B cell (primary cell): ENCODE measurements around the gene UGT1A5. TPM values are rescaled to one million over a fixed set of nuclear protein-coding genes. Genes with fewer than 3 reads are reported as not detected.

ENCODE experiments used
- ATAC-seq: fragments of 200-7000 bp; cut with Tn5 transposase; one replicate; pipeline ENCODE4 v1.10.0; 2021; ENCODE audit warnings: low read depth, mild to moderate bottlenecking, moderate number of reproducible peaks, moderate library complexity
- CTCF ChIA-PET: fragments of 350-600 bp; sonication (Branson Sonifier 250); formaldehyde crosslinking; loops from one replicate; lab custom pipeline; 2021; ENCODE audit warnings: antibody characterized with exemption, inconsistent platforms; lab: Charles Lee
- POLR2A ChIA-PET: fragments of 350-600 bp; sonication (Branson Sonifier 250); formaldehyde crosslinking; loops from one replicate; lab custom pipeline; 2021; ENCODE audit warnings: antibody characterized with exemption; lab: Charles Lee
- DNase-seq: peaks from one replicate; pipeline ENCODE4 v3.0.0; 2013
- H2AFZ ChIP-seq: 2 replicates; pipeline ENCODE4 v1.6.1; 2012; ENCODE audit warnings: mild to moderate bottlenecking, low read depth, low read length; ENCODE audit not compliant: insufficient read depth, poor library complexity, severe bottlenecking
- H3K27ac ChIP-seq, 2 donors: 1 replicate in 1 of 2; 2 replicates in 1 of 2; pipeline ENCODE4 v1.5.1; 2012 to 2013; ENCODE audit warnings: low read length in 2 of 2, mild to moderate bottlenecking in 2 of 2, moderate library complexity in 1 of 2
- H3K27me3 ChIP-seq, 4 experiments: fragments of 200-600 bp in 1 of 4; sonication (generic) in 1 of 4; replicated peaks in 1 of 4; 1 replicate in 2 of 4; 2 replicates in 2 of 4; pipeline versions ENCODE4 v1.6.1 to v1.7.0; 2013 to 2016; ENCODE audit warnings: low read length in 3 of 4, mild to moderate bottlenecking in 2 of 4, mixed read lengths in 1 of 4, moderate library complexity in 1 of 4; ENCODE audit not compliant: insufficient read depth in 4 of 4, control insufficient read depth in 3 of 4; ENCODE audit errors: control extremely low read depth in 1 of 4
- H3K36me3 ChIP-seq, 2 experiments: replicated peaks in 1 of 2; 1 replicate in 1 of 2; 2 replicates in 1 of 2; pipeline versions ENCODE4 v1.6.1 to v1.7.1; 2013; ENCODE audit warnings: low read length in 1 of 2; ENCODE audit not compliant: insufficient read depth in 2 of 2, control insufficient read depth in 1 of 2; ENCODE audit errors: control extremely low read depth in 1 of 2, extremely low read depth in 1 of 2
- H3K4me1 ChIP-seq, 2 donors: fragments of 200-600 bp in 1 of 2; sonication (generic) in 1 of 2; 1 replicate in 1 of 2; 2 replicates in 1 of 2; pipeline versions ENCODE4 v1.5.1 to v1.6.1; 2013 to 2017; ENCODE audit warnings: low read length in 2 of 2; ENCODE audit not compliant: control insufficient read depth in 2 of 2, insufficient read depth in 2 of 2
- H3K4me2 ChIP-seq: replicated peaks from 2 replicates; pipeline ENCODE3; 2012; ENCODE audit warnings: mild to moderate bottlenecking, low read depth, low read length; ENCODE audit not compliant: poor library complexity, severe bottlenecking
- H3K4me3 ChIP-seq, 5 experiments: fragments of 200-600 bp in 1 of 5; sonication (generic) in 1 of 5; 1 replicate in 3 of 5; 2 replicates in 2 of 5; pipeline versions ENCODE4 v1.5.1 to v1.7.0; 2011 to 2016; ENCODE audit warnings: low read length in 4 of 5, mild to moderate bottlenecking in 4 of 5, low read depth in 2 of 5, control low read depth in 1 of 5, moderate library complexity in 1 of 5; ENCODE audit not compliant: insufficient read depth in 1 of 5; ENCODE audit errors: control extremely low read depth in 1 of 5, extremely low read depth in 1 of 5
- H3K79me2 ChIP-seq: fragments of 200-600 bp; sonication (generic); one replicate; pipeline ENCODE4 v1.6.0; 2016; ENCODE audit warnings: low read length; ENCODE audit not compliant: control insufficient read depth, insufficient read depth
- H3K9ac ChIP-seq: fragments of 200-600 bp; sonication (generic); 2 replicates; pipeline ENCODE4 v1.6.1; 2017; ENCODE audit warnings: mild to moderate bottlenecking, low read length, moderate library complexity
- H3K9me3 ChIP-seq, 3 donors: one replicate each; pipeline versions ENCODE4 v1.6.1 to v1.7.1; 2013; ENCODE audit warnings: low read length in 2 of 3; ENCODE audit not compliant: control insufficient read depth in 2 of 3, insufficient read depth in 1 of 3; ENCODE audit errors: control extremely low read depth in 1 of 3
- H4K20me1 ChIP-seq: 2 replicates; pipeline ENCODE4 v1.6.0; 2012; ENCODE audit warnings: mild to moderate bottlenecking, low read length; ENCODE audit not compliant: insufficient read depth, control insufficient read depth, poor library complexity, severe bottlenecking
- H3K27ac Mint-ChIP-seq: one replicate; pipeline ENCODE4 v1.8.0; 2021; ENCODE audit warnings: mixed read lengths
- H3K27me3 Mint-ChIP-seq: one replicate; pipeline ENCODE4 v1.8.0; 2021; ENCODE audit warnings: mixed read lengths
- H3K4me1 Mint-ChIP-seq: one replicate; pipeline ENCODE4 v1.8.0; 2021; ENCODE audit warnings: mixed read lengths
- H3K4me3 Mint-ChIP-seq: one replicate; pipeline ENCODE4 v1.8.0; 2021; ENCODE audit warnings: mixed read lengths
- H3K9me3 Mint-ChIP-seq: one replicate; pipeline ENCODE4 v1.8.0; 2022; ENCODE audit warnings: mixed read lengths; ENCODE audit not compliant: insufficient read depth
- EZH2 ChIP-seq: IDR thresholded peaks from 2 replicates; pipeline ENCODE4 v1.6.1; 2012; ENCODE audit warnings: borderline replicate concordance, low read depth, mild to moderate bottlenecking, moderate library complexity, low read length; ENCODE audit not compliant: insufficient read depth, poor library complexity, severe bottlenecking
- WGBS: methylation state at CpG from one replicate; pipeline ENCODE4 v1.1.5; 2013; ENCODE audit warnings: missing lambda C conversion rate; ENCODE audit not compliant: insufficient coverage; 5-methylcytosine and 5-hydroxymethylcytosine counted together
- intact Hi-C: fragments of 100-400 bp; cut with micrococcal nuclease; formaldehyde crosslinking; loops from one replicate; pipeline ENCODE4 v1.10.0; 2022
- polyA plus RNA-seq: library from polyadenylated mRNA; depleted of rRNA; stranded (reverse); fragments of >200 nt; gene quantifications from 2 replicates; pipeline ENCODE4 v1.2.3, GENCODE V29; 2012
- total RNA-seq, 2 donors: library from RNA; stranded (reverse); fragments of 120-200 nt in 1 of 2; gene quantifications; 1 replicate in 1 of 2; 2 replicates in 1 of 2; pipeline versions ENCODE4 v1.2.3 to v1.2.4, GENCODE V29; 2013 to 2022
- TF ChIP-seq, protein P1 (sequence below): fragments of 200-600 bp; IDR thresholded peaks from one replicate; pipeline ENCODE4 v1.8.0; 2022; ENCODE audit warnings: antibody characterized with exemption, mild to moderate bottlenecking

UGT1A5 gene
- total and polyA plus RNA-seq, 2 donors (not counting 1 experiment from before 2014, with no cell fraction given): not detected

- H3K27me3 Mint-ChIP-seq: peaks cover 26% of the 10 kb centered on the region
- Histone ChIP-seq H3K4me3 (no peak overlapping the region), H3K27me3 (peaks cover 0 to 4% (median 0%) of the 10 kb centered on the region in 4 experiments), H4K20me1 (no peaks in the 10 kb centered on the region), H2AFZ (no peak overlapping the region), H3K4me2 (no peak overlapping the region), H3K9ac (no peak overlapping the region), H3K36me3 (no peaks in the 10 kb centered on the region), H3K9me3 (peaks cover 0 to 7% (median 0%) of the 10 kb centered on the region in 3 donors), H3K27ac (no peak overlapping the region), H3K4me1 (no peaks in the 10 kb centered on the region), H3K79me2 (no peaks in the 10 kb centered on the region)
- H3K27ac Mint-ChIP-seq: no peak overlapping the region
- POLR2A ChIA-PET: no interaction called here
- no peaks in the 10 kb centered on the region for H3K9me3 Mint-ChIP-seq
- DNase-seq: no peak
- no peak overlapping the region for H3K4me3 Mint-ChIP-seq
- no peaks in the 10 kb centered on the region for H3K4me1 Mint-ChIP-seq
- intact Hi-C loops: no loop called here
- CTCF ChIA-PET: no interaction called here
- no peak for ATAC-seq
- no peak for TF ChIP-seq EZH2
- TF ChIP-seq, protein P1, sequence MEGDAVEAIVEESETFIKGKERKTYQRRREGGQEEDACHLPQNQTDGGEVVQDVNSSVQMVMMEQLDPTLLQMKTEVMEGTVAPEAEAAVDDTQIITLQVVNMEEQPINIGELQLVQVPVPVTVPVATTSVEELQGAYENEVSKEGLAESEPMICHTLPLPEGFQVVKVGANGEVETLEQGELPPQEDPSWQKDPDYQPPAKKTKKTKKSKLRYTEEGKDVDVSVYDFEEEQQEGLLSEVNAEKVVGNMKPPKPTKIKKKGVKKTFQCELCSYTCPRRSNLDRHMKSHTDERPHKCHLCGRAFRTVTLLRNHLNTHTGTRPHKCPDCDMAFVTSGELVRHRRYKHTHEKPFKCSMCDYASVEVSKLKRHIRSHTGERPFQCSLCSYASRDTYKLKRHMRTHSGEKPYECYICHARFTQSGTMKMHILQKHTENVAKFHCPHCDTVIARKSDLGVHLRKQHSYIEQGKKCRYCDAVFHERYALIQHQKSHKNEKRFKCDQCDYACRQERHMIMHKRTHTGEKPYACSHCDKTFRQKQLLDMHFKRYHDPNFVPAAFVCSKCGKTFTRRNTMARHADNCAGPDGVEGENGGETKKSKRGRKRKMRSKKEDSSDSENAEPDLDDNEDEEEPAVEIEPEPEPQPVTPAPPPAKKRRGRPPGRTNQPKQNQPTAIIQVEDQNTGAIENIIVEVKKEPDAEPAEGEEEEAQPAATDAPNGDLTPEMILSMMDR: no peak
- 95% methylated on average over 2 of the region's 2 CpGs for WGBS
These were observed 46.1 kb downstream of the UGT1A5 start for GRCh38 chr2:233758849-233759248.

GRCh38 chr2:233760043-233760442, 47.3 kb downstream of the UGT1A5 start, which contains the start of gene UGT1A1:
TSS of gene UGT1A1 (plus strand) at chr2:233760270. CDS start at chr2:233760288, 18 bp downstream.
- H4K20me1 ChIP-seq: no peaks in the 10 kb centered on the region
- H3K9ac ChIP-seq: no peak within 1 kb of the TSS
- 95% methylated on average over 3 of the region's 6 CpGs for WGBS
- H3K4me1 Mint-ChIP-seq: no peaks in the 10 kb centered on the region
- intact Hi-C loops: no loop called here
- H3K27ac Mint-ChIP-seq: no peak within 1 kb of the TSS
- H2AFZ ChIP-seq: no peak within 1 kb of the TSS
- no peak within 1 kb of the TSS for H3K27ac ChIP-seq
- H3K27me3 ChIP-seq: peaks cover 0 to 4% (median 0%) of the 10 kb centered on the region in 4 experiments
- H3K36me3 ChIP-seq: no peaks in the 10 kb centered on the region
- H3K4me3 Mint-ChIP-seq: no peak within 1 kb of the TSS
- H3K9me3 Mint-ChIP-seq: no peaks in the 10 kb centered on the region
- ATAC-seq (no peak), DNase-seq (no peak)
- POLR2A ChIA-PET: no interaction called here
- peaks cover 0 to 3% (median 0%) of the 10 kb centered on the region in 3 donors for H3K9me3 ChIP-seq
- no peak within 1 kb of the TSS for H3K4me2 ChIP-seq
- H3K4me1 ChIP-seq: no peaks in the 10 kb centered on the region
- TF ChIP-seq EZH2: no peak
- TF ChIP-seq, protein P1: no peak
- no peak within 1 kb of the TSS for H3K4me3 ChIP-seq
- CTCF ChIA-PET: no interaction called here
- peaks cover 31% of the 10 kb centered on the region for H3K27me3 Mint-ChIP-seq
- no peaks in the 10 kb centered on the region for H3K79me2 ChIP-seq
